Esophagus squamous epithelium (tissue), 5 donors: Measurements from ENCODE around the gene TGFBR3L. TPM values are rescaled to one million over a fixed set of nuclear protein-coding genes. Genes with fewer than 3 reads are reported as not detected.

Experiments used
- DNase-seq: peaks from one replicate; lab custom pipeline; 2025; lab: John Stamatoyannopoulos, UW
- H3K27ac ChIP-seq, 4 donors: fragments of 200-600 bp; sonication (generic); one replicate each; pipeline ENCODE4 v1.5.1; 2016 to 2019; ENCODE audit warnings: mild to moderate bottlenecking in 1 of 4
- H3K27me3 ChIP-seq, 4 donors: fragments of 200-600 bp; sonication (generic); 1 replicate in 3 of 4; 2 replicates in 1 of 4; pipeline versions ENCODE4 v1.5.1 to v1.6.0; 2017 to 2021; ENCODE audit warnings: antibody characterized with exemption in 1 of 4
- H3K36me3 ChIP-seq, 3 donors: fragments of 200-600 bp; sonication (generic); one replicate each; pipeline ENCODE4 v1.5.1; 2016 to 2019
- H3K4me1 ChIP-seq, 3 donors: fragments of 200-600 bp; sonication (generic); one replicate each; pipeline ENCODE4 v1.5.1; 2017 to 2019
- H3K4me3 ChIP-seq, 4 donors: fragments of 200-600 bp; sonication (generic); 1 replicate in 3 of 4; 2 replicates in 1 of 4; pipeline ENCODE4 v1.5.1; 2016 to 2019; ENCODE audit warnings: mild to moderate bottlenecking in 2 of 4, moderate library complexity in 1 of 4
- H3K9me3 ChIP-seq, 3 donors: fragments of 200-600 bp; sonication (generic); one replicate each; pipeline ENCODE4 v1.5.1; 2016 to 2019
- CTCF ChIP-seq, 6 experiments: fragments of 450-650 bp in 4 of 6; fragments of 200-600 bp in 2 of 6; sonication (generic) in 2 of 6; IDR thresholded peaks; one replicate each; pipeline ENCODE4 v1.5.1; 2016 to 2019; ENCODE audit warnings: antibody characterized with exemption in 6 of 6, mild to moderate bottlenecking in 4 of 6, moderate library complexity in 4 of 6
- POLR2A ChIP-seq, 4 donors: fragments of 450-650 bp; IDR thresholded peaks; one replicate each; pipeline ENCODE4 v1.6.1; 2017; ENCODE audit warnings: antibody characterized with exemption in 4 of 4, mild to moderate bottlenecking in 4 of 4, moderate library complexity in 3 of 4
- WGBS, 2 donors: methylation state at CpG; one replicate each; pipeline ENCODE4 v1.1.5; 2018; 5-methylcytosine and 5-hydroxymethylcytosine counted together
- intact Hi-C: fragments of 100-400 bp; cut with DNase I; formaldehyde crosslinking; loops from one replicate; pipeline ENCODE4 v1.15.0; 2022
- total RNA-seq, 4 donors: library from RNA; depleted of rRNA; stranded (reverse); fragments of >200 nt; gene quantifications; one replicate each; pipeline ENCODE4 v1.1.0, GENCODE V29; 2016
- donor health status: DM: yes; HTN: yes; CAD: no.

The TGFBR3L gene
- total RNA-seq, 4 donors from 2014 or later = not detected

GRCh38 chr19:7940841-7941240, 26.2 kb downstream of the TGFBR3L start:
- Histone ChIP-seq H3K36me3 (peaks cover 12 to 56% (median 20%) of the 10 kb centered on the region in 3 donors), H3K4me1 (peaks cover 11 to 41% (median 14%) of the 10 kb centered on the region in 3 donors), H3K27me3 (no peaks in the 10 kb centered on the region), H3K27ac (no peak overlapping the region), H3K9me3 (no peaks in the 10 kb centered on the region), H3K4me3 (no peak overlapping the region)
- WGBS, 2 donors = 82 to 85% methylated on average over 5 to 12 of the region's 13 CpGs
- TF ChIP-seq CTCF (IDR thresholded peaks at IDR 0.05) (no peak), POLR2A (IDR thresholded peaks at IDR 0.05) (no peak)
- intact Hi-C loops = loop anchor here (10.0 kb wide), 1 partner anchor 314 kb away; no protein-coding TSS in a partner anchor
- no peak for DNase-seq

GRCh38 chr19:7941895-7942596, 27.4 kb downstream of the TGFBR3L start:
- DNase-seq = no peak
- no peak for TF ChIP-seq CTCF (IDR thresholded peaks at IDR 0.05)
- TF ChIP-seq POLR2A (IDR thresholded peaks at IDR 0.05) = no peak
- Histone ChIP-seq H3K27ac (peak overlapping the region in 2 of 4 donors; percentile 96 to 99), H3K27me3 (no peaks in the 10 kb centered on the region), H3K9me3 (no peaks in the 10 kb centered on the region), H3K36me3 (peaks cover 11 to 44% (median 17%) of the 10 kb centered on the region in 3 donors), H3K4me3 (peak overlapping the region in 3 of 4 donors; percentile 82 to 89 (median 84)), H3K4me1 (peaks cover 11 to 41% (median 14%) of the 10 kb centered on the region in 3 donors)
- intact Hi-C loops = loop anchor here (10.0 kb wide), 1 partner anchor 313 kb away; no protein-coding TSS in a partner anchor
- 69 to 87% methylated on average over 8 to 17 of the region's 19 CpGs for WGBS, 2 donors

DNA sequence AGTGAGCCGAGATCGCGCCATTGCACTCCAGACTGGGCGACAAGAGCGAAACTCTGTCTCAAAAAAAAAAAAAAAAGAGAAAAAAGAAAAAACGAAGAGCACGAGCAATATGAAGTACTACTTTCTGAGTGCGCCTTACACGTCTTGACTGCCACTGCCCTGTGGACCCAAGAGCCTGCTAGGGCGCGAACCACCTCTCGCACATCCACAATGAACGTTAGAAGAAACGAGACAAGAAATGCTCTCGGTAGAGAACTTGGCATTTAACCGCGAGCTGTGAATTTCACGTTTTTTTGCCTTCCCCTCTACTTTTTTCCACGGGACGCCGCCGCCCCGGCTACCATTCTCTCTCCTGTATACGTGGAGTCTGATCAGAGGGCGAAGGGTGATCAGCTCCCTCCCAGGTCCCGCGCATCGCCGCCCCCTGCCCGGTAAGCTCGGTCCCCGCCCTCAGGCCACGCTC, 28.4 kb downstream of the TGFBR3L start:
- Histone ChIP-seq H3K27me3 (no peaks in the 10 kb centered on the region), H3K4me1 (peaks cover 11 to 41% (median 14%) of the 10 kb centered on the region in 3 donors), H3K27ac (peak overlapping the region; percentile 96 to 99 (median 98)), H3K4me3 (peak overlapping the region; percentile 82 to 90 (median 86)), H3K9me3 (no peaks in the 10 kb centered on the region), H3K36me3 (peaks cover 2 to 35% (median 9%) of the 10 kb centered on the region in 3 donors)
- TF ChIP-seq CTCF (IDR thresholded peaks at IDR 0.05) (no peak), POLR2A (IDR thresholded peaks at IDR 0.05) (no peak)
- 4 to 6% methylated on average over 28 to 31 of the region's 33 CpGs for WGBS, 2 donors
- DNase-seq = no peak
- intact Hi-C loops = loop anchor here (10.0 kb wide), 1 partner anchor 312 kb away; no protein-coding TSS in a partner anchor

DNA sequence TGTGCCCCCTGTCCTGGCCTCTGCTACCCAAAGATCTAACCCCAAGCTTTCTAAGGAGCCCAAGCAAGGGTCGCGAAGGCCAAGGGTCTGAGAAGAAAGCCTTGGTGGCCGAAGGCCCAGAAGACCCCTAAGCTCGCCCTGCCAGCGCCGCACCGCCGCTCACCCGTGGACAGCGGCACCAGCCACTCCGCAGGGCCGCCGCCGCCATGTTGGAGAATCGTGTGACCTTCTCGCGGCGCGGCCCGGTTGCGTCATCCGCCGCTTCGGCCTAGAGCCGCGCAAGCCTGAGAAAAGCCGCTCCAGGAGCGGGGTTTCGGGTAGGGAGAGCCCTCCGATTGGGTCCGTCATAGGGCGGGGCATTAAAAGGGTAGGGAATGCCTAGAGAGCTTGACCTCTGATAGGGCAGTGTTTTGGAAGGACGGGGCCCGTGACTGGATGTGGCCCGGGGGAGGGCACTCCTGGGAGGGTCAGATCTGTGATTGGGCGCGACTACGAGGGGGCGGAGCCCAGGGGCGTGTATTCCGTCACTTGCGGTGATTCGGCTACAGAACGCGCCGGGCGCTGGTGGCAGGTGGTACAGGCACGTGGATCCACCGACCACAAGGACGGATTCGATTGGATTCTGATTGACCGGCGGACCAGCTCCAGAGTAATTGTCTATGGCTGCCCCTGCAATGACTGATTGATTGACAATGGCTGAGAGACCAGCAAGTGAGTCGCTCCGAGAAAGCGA, 29.0 kb downstream of the TGFBR3L start, which contains the start of gene TIMM44:
TSS of gene TIMM44 (minus strand) at position 223 of the 733 bp plus-strand sequence. CDS start at position 208, 15 bp downstream.
- intact Hi-C loops = loop anchor here (10.0 kb wide), 1 partner anchor 311 kb away; no protein-coding TSS in a partner anchor
- peak within 1 kb of the TSS; percentile 82 to 90 (median 86) for H3K4me3 ChIP-seq
- H3K4me1 ChIP-seq = peaks cover 11 to 41% (median 14%) of the 10 kb centered on the region in 3 donors
- H3K27me3 ChIP-seq = no peaks in the 10 kb centered on the region
- H3K36me3 ChIP-seq = peaks cover 0 to 29% (median 9%) of the 10 kb centered on the region in 3 donors
- peak; percentile 96 for DNase-seq
- peak within 1 kb of the TSS; percentile 96 to 99 (median 98) for H3K27ac ChIP-seq
- WGBS, 2 donors = 0% methylated on average over 2 to 18 of the region's 56 CpGs
- TF ChIP-seq POLR2A (IDR thresholded peaks at IDR 0.05) (peak in 3 of 4 donors; percentile 33 to 65 (median 52)), CTCF (IDR thresholded peaks at IDR 0.05) (peak in 1 of 6 experiments; percentile 34)
- H3K9me3 ChIP-seq = no peaks in the 10 kb centered on the region
